ENCODE measurements around the gene FGF1. TPM values are rescaled to one million over a fixed set of nuclear protein-coding genes. Genes with fewer than 3 reads are reported as not detected.

Gene FGF1
- total and polyA plus RNA-seq, 2 of the 4 experiments (the other 2 are of a cell fraction) = 7.6 to 7.7 TPM

GRCh38 chr5:142608081-142608480 is 77.8 kb downstream of the FGF1 start:
- 90% methylated on average over 2 of the region's 7 CpGs; no CpG with 5 or more reads in 1 of the 2 experiments for WGBS, 2 experiments (ENCODE audit: extremely low coverage in 2 of 2, insufficient read length in 1 of 2)
- no peak overlapping the region for H3K18ac ChIP-seq (ENCODE audit: low read depth, low read length)
- no peak for TF ChIP-seq CTCF (conservative IDR thresholded peaks at IDR 0.05; ENCODE audit: low read depth, low read length)
- TF ChIP-seq MAZ (IDR thresholded peaks at IDR 0.05; ENCODE audit: borderline replicate concordance, low read depth, low read length) = no peak
- no peak for TF ChIP-seq FOS (IDR thresholded peaks at IDR 0.05; ENCODE audit: low read depth, low read length)
- TF ChIP-seq SMC3 (IDR thresholded peaks at IDR 0.05; ENCODE audit: low read depth, low read length) = no peak
- no peak for TF ChIP-seq RAD21 (IDR thresholded peaks at IDR 0.05; ENCODE audit: low read length)
- TF ChIP-seq POLR2A (IDR thresholded peaks at IDR 0.05; ENCODE audit: low read depth, low read length) = no peak
- no peak for TF ChIP-seq NFE2L2 (IDR thresholded peaks at IDR 0.05; ENCODE audit: low read depth, low read length)
- no peak for TF ChIP-seq BHLHE40 (IDR thresholded peaks at IDR 0.05; ENCODE audit: low read depth, low read length)
- no peak for TF ChIP-seq RFX5 (IDR thresholded peaks at IDR 0.05; ENCODE audit: low read depth, low read length)
- no peak for TF ChIP-seq CHD1 (IDR thresholded peaks at IDR 0.05; ENCODE audit: low read depth, low read length)
- no peak for TF ChIP-seq RCOR1 (IDR thresholded peaks at IDR 0.05; ENCODE audit: insufficient replicate concordance, low read length)
- no peak for TF ChIP-seq MXI1 (IDR thresholded peaks at IDR 0.05; ENCODE audit: borderline replicate concordance, low read depth, low read length)
- dilution Hi-C loops (cut with HindIII; ENCODE audit: low sequenced_read_pairs, unreplicated experiment) (no loop called here), intact Hi-C loops (cut with micrococcal nuclease) (no loop called here), in situ Hi-C loops (cut with MboI; ENCODE audit: low sequenced_read_pairs) (loop anchor here (10.0 kb wide), 1 partner anchor 267 kb away; no protein-coding TSS in a partner anchor)
- H3K23ac ChIP-seq (ENCODE audit: low read depth, low read length) = no peak overlapping the region
- H4K20me1 ChIP-seq (ENCODE audit: insufficient read depth, low read length) = no peaks in the 10 kb centered on the region
- H2BK120ac ChIP-seq (ENCODE audit: low read depth, low read length) = no peak overlapping the region
- H2BK15ac ChIP-seq (ENCODE audit: low read depth, low read length) = no peak overlapping the region
- no peak overlapping the region for H3K14ac ChIP-seq (replicated peaks; ENCODE audit: low read depth, low read length)
- no peak overlapping the region for H4K91ac ChIP-seq (ENCODE audit: insufficient read depth, low read depth, low read length)
- H2AK5ac ChIP-seq (ENCODE audit: low read depth, low read length) = peak overlapping the region; percentile 13; the same call in 1 of the 2 replicates
- H3K9me3 ChIP-seq (ENCODE audit: control insufficient read depth, insufficient read depth, low read length) = no peaks in the 10 kb centered on the region
- no peaks in the 10 kb centered on the region for H3K27me3 ChIP-seq (ENCODE audit: control insufficient read depth, insufficient read depth, low read length)
- no peaks in the 10 kb centered on the region for H3K36me3 ChIP-seq (ENCODE audit: control insufficient read depth, insufficient read depth, low read length)
- H4K8ac ChIP-seq (ENCODE audit: low read depth in 2 of 2, low read length in 2 of 2) = no peak overlapping the region
- H3K4me2 ChIP-seq (ENCODE audit: low read depth, low read length) = no peak overlapping the region
- H3K4me3 ChIP-seq (ENCODE audit: insufficient read depth, low read depth, low read length) = no peak overlapping the region
- peaks cover 0 to 8% of the 10 kb centered on the region in 2 experiments; a peak in 2 of 4 replicates for H3K79me1 ChIP-seq (ENCODE audit: low read depth in 1 of 2, low read length in 2 of 2)
- ATAC-seq (ENCODE audit: low read depth) = no peak
- H2BK5ac ChIP-seq (ENCODE audit: low read depth, low read length, poor library complexity, severe bottlenecking) = no peak overlapping the region
- no peak overlapping the region for H2AK9ac ChIP-seq (replicated peaks; ENCODE audit: low read depth, low read length, poor library complexity)
- H2AFZ ChIP-seq (replicated peaks; ENCODE audit: low read length, poor library complexity) = no peak overlapping the region
- H2BK20ac ChIP-seq (ENCODE audit: low read depth, low read length) = no peak overlapping the region
- H3K9me1 ChIP-seq (ENCODE audit: insufficient read depth, low read length) = peaks cover 10% of the 10 kb centered on the region
- ChIA-PET CTCF (interaction anchor here (1.2 kb wide), 1 partner anchor 10 kb away, joined by 3 read pairs; no protein-coding TSS in a partner anchor), POLR2A (ENCODE audit: unreplicated experiment) (no interaction called here)
- H4K5ac ChIP-seq (ENCODE audit: low read depth, low read length) = no peak overlapping the region
- DNase-seq = no peak
- H3K4me1 ChIP-seq (ENCODE audit: control insufficient read depth, insufficient read depth, low read length) = peaks cover 10% of the 10 kb centered on the region
- no peak overlapping the region for H3K27ac ChIP-seq (ENCODE audit: insufficient read depth, low read length)
- H3K56ac ChIP-seq (ENCODE audit: extremely low read depth, insufficient read depth, low read length) = no peak overlapping the region
- no TSS peak for BruUV-seq (replicated peaks)
- H3K9ac ChIP-seq (ENCODE audit: low read depth, low read length) = no peak overlapping the region
- no peak overlapping the region; the same call in 1 of the 2 replicates for H3K4ac ChIP-seq (ENCODE audit: low read depth, low read length)
